ENCODE results near the gene OR5K2.

DNA sequence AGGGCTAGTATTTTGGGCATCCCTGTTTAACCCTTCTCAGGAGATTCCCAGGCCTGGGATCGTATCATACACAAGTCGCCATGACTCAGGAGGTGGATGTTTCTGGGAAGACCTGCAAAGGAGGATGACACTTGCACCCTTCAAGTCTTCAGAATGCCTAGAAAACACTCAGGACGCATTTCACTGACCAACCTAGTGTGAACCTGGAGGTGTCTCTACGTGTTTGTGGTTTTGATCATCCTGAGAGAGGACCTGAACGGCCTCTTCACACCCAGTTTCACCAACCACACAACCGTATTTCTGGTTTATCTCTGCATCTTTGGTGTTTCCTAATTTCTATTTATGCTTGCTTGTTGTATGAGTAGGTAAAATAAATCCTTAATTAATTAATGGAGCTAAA lies 28.0 kb downstream of the OR5K2 start:
- TF ChIP-seq, protein P1, sequence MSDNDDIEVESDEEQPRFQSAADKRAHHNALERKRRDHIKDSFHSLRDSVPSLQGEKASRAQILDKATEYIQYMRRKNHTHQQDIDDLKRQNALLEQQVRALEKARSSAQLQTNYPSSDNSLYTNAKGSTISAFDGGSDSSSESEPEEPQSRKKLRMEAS (IDR thresholded peaks at IDR 0.05; ENCODE audit: low read depth), result no peak
- TF ChIP-seq POLR2AphosphoS5 (IDR thresholded peaks at IDR 0.05; ENCODE audit: low read depth, low read length) (no peak), NFIC (IDR thresholded peaks at IDR 0.05; ENCODE audit: borderline replicate concordance) (no peak), RCOR1 (IDR thresholded peaks at IDR 0.05; ENCODE audit: low read length) (no peak), EP300 (IDR thresholded peaks at IDR 0.05; ENCODE audit: borderline replicate concordance in 1 of 2, low read depth in 1 of 2, low read length in 1 of 2) (no peak), MXI1 (IDR thresholded peaks at IDR 0.05; ENCODE audit: low read depth, low read length) (no peak)
- TF ChIP-seq, protein P2, sequence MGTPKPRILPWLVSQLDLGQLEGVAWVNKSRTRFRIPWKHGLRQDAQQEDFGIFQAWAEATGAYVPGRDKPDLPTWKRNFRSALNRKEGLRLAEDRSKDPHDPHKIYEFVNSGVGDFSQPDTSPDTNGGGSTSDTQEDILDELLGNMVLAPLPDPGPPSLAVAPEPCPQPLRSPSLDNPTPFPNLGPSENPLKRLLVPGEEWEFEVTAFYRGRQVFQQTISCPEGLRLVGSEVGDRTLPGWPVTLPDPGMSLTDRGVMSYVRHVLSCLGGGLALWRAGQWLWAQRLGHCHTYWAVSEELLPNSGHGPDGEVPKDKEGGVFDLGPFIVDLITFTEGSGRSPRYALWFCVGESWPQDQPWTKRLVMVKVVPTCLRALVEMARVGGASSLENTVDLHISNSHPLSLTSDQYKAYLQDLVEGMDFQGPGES (IDR thresholded peaks at IDR 0.05; ENCODE audit: low read depth, low read length), result no peak
- TF ChIP-seq, protein P3, sequence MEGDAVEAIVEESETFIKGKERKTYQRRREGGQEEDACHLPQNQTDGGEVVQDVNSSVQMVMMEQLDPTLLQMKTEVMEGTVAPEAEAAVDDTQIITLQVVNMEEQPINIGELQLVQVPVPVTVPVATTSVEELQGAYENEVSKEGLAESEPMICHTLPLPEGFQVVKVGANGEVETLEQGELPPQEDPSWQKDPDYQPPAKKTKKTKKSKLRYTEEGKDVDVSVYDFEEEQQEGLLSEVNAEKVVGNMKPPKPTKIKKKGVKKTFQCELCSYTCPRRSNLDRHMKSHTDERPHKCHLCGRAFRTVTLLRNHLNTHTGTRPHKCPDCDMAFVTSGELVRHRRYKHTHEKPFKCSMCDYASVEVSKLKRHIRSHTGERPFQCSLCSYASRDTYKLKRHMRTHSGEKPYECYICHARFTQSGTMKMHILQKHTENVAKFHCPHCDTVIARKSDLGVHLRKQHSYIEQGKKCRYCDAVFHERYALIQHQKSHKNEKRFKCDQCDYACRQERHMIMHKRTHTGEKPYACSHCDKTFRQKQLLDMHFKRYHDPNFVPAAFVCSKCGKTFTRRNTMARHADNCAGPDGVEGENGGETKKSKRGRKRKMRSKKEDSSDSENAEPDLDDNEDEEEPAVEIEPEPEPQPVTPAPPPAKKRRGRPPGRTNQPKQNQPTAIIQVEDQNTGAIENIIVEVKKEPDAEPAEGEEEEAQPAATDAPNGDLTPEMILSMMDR (IDR thresholded peaks at IDR 0.05), result no peak

Measured in SK-N-SH (cell line).